ENCODE results near the gene TBX20.
"Not testable (repeated sequence)": the region's sequence is repeated elsewhere in the genome, so short reads cannot be mapped to it uniquely, and the experiment has no call there.

- not testable (repeated sequence) for TF ChIP-seq CTCF (IDR thresholded peaks at IDR 0.05; ENCODE audit: low read depth, low read length); EZH2phosphoT487 (IDR thresholded peaks at IDR 0.05; ENCODE audit: low read depth)
Measured at GRCh38 chr7:35238456-35238855, 15.4 kb downstream of the TBX20 start.

Measured in OCI-LY3 (cell line).